Gastroesophageal sphincter (tissue), 4 donors: Measurements from ENCODE around the gene GCNT4. TPM values are rescaled to one million over a fixed set of nuclear protein-coding genes. Genes with fewer than 3 reads are reported as not detected.

Source experiments
- ATAC-seq: fragments of 150-250 bp; one replicate; pipeline ENCODE4 v1.9.1; 2016; ENCODE audit warnings: mild to moderate bottlenecking, moderate library complexity
- H3K27ac ChIP-seq, 4 donors: fragments of 200-600 bp; sonication (generic) in 3 of 4; 1 replicate in 3 of 4; 2 replicates in 1 of 4; pipeline ENCODE4 v1.5.1; 2016 to 2019
- H3K27me3 ChIP-seq: fragments of 200-600 bp; sonication (generic); one replicate; pipeline ENCODE4 v1.5.1; 2019
- H3K36me3 ChIP-seq, 2 donors: fragments of 200-600 bp; sonication (generic); one replicate each; pipeline ENCODE4 v1.5.1; 2019; ENCODE audit warnings: control low read depth in 1 of 2
- H3K4me1 ChIP-seq, 3 donors: fragments of 200-600 bp; sonication (generic); 1 replicate in 2 of 3; 2 replicates in 1 of 3; pipeline ENCODE4 v1.5.1; 2016 to 2019; ENCODE audit warnings: control low read depth in 2 of 3
- H3K4me3 ChIP-seq, 2 donors: fragments of 200-600 bp; sonication (generic); one replicate each; pipeline ENCODE4 v1.5.1; 2019; ENCODE audit warnings: mild to moderate bottlenecking in 1 of 2, moderate library complexity in 1 of 2
- H3K9me3 ChIP-seq, 3 donors: fragments of 200-600 bp; sonication (generic); one replicate each; pipeline ENCODE4 v1.5.1; 2017 to 2019; ENCODE audit warnings: control low read depth in 2 of 3
- EP300 ChIP-seq: sonication (generic); formaldehyde crosslinking; IDR thresholded peaks from one replicate; pipeline ENCODE4 v1.6.1; 2017; ENCODE audit warnings: antibody characterized with exemption, mild to moderate bottlenecking
- POLR2A ChIP-seq, 2 donors: fragments of 450-650 bp; IDR thresholded peaks; one replicate each; pipeline ENCODE4 v1.6.1; 2017; ENCODE audit warnings: antibody characterized with exemption in 2 of 2, mild to moderate bottlenecking in 2 of 2, moderate library complexity in 1 of 2
- POLR2AphosphoS5 ChIP-seq: sonication (generic); formaldehyde crosslinking; IDR thresholded peaks from one replicate; pipeline ENCODE4 v1.6.1; 2017; ENCODE audit warnings: antibody characterized with exemption
- WGBS, 2 donors: methylation state at CpG; one replicate each; pipeline ENCODE4 v1.1.5; 2018; ENCODE audit warnings: low coverage in 1 of 2; 5-methylcytosine and 5-hydroxymethylcytosine counted together
- total RNA-seq, 4 donors: library from RNA; depleted of rRNA; stranded (reverse); fragments of >200 nt; gene quantifications; one replicate each; pipeline ENCODE4 v1.1.0, GENCODE V29; 2016
- TF ChIP-seq, protein P1 (sequence below), 4 experiments: fragments of 200-600 bp in 2 of 4; fragments of 450-650 bp in 2 of 4; sonication (generic) in 1 of 4; IDR thresholded peaks; one replicate each; pipeline ENCODE4 v1.5.1; 2017 to 2019; ENCODE audit warnings: antibody characterized with exemption in 4 of 4, mild to moderate bottlenecking in 2 of 4, moderate library complexity in 2 of 4

Gene GCNT4
- total RNA-seq, 4 donors from 2014 or later = 4.0 to 14.3 (median 6.0) TPM

DNA sequence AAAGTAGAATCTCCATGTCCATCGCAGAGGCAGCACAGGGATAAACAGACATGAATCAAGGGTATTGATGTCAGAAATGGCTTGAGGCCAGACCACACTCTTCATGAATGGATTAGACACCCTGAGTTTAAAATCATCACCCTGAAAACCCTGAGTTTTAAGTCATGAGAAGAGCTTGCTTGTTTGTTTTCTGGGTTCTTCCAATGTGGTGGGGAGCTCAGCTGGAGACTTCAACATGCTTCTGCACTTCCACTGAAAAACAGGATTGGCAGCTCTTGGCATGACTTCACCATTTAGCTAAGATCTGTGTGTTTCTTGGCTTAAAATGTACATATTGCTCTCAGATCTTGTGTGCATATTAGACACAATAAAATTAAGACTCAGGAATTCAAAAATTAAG lies 9.8 kb downstream of the GCNT4 start:
- Histone ChIP-seq H3K4me1 (peaks cover 0 to 7% (median 0%) of the 10 kb centered on the region in 3 donors), H3K9me3 (no peaks in the 10 kb centered on the region), H3K27ac (no peak overlapping the region), H3K27me3 (no peaks in the 10 kb centered on the region), H3K4me3 (no peak overlapping the region), H3K36me3 (peaks cover 0 to 24% of the 10 kb centered on the region in 2 donors)
- TF ChIP-seq POLR2A (IDR thresholded peaks at IDR 0.05) = no peak
- TF ChIP-seq, protein P1, sequence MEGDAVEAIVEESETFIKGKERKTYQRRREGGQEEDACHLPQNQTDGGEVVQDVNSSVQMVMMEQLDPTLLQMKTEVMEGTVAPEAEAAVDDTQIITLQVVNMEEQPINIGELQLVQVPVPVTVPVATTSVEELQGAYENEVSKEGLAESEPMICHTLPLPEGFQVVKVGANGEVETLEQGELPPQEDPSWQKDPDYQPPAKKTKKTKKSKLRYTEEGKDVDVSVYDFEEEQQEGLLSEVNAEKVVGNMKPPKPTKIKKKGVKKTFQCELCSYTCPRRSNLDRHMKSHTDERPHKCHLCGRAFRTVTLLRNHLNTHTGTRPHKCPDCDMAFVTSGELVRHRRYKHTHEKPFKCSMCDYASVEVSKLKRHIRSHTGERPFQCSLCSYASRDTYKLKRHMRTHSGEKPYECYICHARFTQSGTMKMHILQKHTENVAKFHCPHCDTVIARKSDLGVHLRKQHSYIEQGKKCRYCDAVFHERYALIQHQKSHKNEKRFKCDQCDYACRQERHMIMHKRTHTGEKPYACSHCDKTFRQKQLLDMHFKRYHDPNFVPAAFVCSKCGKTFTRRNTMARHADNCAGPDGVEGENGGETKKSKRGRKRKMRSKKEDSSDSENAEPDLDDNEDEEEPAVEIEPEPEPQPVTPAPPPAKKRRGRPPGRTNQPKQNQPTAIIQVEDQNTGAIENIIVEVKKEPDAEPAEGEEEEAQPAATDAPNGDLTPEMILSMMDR (IDR thresholded peaks at IDR 0.05) = no peak
- no peak for TF ChIP-seq POLR2AphosphoS5
- no peak for TF ChIP-seq EP300
- 67% methylated on average over 1 of the region's 1 CpG; no CpG with 5 or more reads in 1 of the 2 donors for WGBS, 2 donors
- no peak for ATAC-seq

DNA sequence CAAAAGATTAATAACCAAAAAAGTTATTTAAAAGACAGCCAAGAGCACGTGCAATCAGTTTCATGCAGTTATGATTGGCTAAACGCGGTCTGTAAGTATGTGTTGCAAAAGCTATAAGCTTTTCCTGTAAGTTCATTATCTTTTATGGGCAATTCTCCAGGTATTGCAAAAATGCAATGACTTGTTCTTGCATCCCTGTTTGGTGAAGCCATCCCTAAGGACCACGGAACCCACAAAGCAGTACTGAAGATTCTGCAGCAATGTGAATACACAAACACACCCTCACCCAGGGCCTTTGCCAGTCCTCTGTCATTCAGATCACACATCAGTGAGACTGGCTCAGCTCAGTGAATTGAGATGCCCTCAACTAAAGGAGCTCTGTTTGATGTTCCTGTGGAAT lies 11.4 kb downstream of the GCNT4 start:
- Histone ChIP-seq H3K36me3 (peaks cover 0 to 28% of the 10 kb centered on the region in 2 donors), H3K27ac (no peak overlapping the region), H3K9me3 (no peaks in the 10 kb centered on the region), H3K27me3 (no peaks in the 10 kb centered on the region), H3K4me1 (peaks cover 0 to 7% (median 0%) of the 10 kb centered on the region in 3 donors), H3K4me3 (no peak overlapping the region)
- TF ChIP-seq POLR2AphosphoS5 = no peak
- TF ChIP-seq, protein P1 (IDR thresholded peaks at IDR 0.05) = no peak
- TF ChIP-seq POLR2A (IDR thresholded peaks at IDR 0.05) = no peak
- no peak for TF ChIP-seq EP300
- ATAC-seq = no peak
- 91 to 92% methylated on average over 4 of the region's 4 CpGs for WGBS, 2 donors

DNA sequence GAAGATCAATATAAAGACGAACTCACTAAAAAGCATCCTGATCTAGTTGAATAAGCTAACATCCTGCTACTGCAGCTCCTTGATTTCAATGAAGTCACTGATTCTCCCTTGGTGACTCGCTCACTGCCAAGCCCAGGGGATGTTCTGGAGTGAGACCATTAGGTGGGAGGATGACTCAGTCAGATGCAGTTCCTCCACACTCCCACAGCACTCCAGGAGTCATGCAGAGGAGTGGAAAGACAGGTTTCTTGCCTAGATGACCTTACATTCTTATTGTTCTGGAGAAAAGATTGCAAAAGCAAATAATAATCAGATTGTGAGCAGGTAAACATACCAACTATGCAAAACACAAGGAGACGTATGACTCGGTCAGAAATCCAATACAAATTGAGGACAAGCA lies 15.3 kb downstream of the GCNT4 start:
- Histone ChIP-seq H3K4me1 (no peaks in the 10 kb centered on the region), H3K27me3 (no peaks in the 10 kb centered on the region), H3K9me3 (no peaks in the 10 kb centered on the region), H3K36me3 (peaks cover 0 to 29% of the 10 kb centered on the region in 2 donors), H3K4me3 (no peak overlapping the region), H3K27ac (no peak overlapping the region)
- TF ChIP-seq, protein P1 (IDR thresholded peaks at IDR 0.05) = no peak
- TF ChIP-seq POLR2A (IDR thresholded peaks at IDR 0.05) (no peak), EP300 (no peak), POLR2AphosphoS5 (no peak)
- ATAC-seq = no peak
- whole genome bisulfite sequencing, 2 donors = 79 to 80% methylated on average over 4 of the region's 4 CpGs

DNA sequence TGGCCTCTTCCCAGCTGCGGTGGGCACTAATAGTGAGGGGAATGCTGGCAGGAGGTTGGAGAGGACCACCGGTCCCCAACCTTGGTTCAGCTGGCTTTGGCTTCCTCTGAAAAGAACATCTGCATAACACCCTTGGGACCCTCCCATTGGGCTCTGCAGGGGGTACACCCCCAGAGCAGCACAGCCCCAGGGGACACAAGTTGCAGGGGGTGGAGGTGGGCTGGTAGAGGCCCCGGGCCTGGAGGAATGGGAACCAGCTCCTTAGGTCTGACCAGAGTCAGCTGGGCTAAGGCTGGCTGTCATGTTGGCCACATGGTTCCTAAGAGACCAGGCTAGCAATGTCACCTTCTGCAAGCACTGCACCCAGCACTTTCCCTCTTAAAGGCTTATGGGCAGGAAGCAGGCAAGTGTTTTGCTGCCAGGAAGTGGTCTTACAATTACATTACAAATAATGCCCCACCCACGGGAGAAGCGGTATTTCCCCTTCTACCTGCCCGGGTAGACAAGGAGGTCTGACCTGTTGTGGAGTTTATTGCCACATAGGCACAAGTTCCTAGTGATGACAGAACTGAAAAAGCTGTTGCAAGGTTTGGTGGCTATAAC lies 18.1 kb downstream of the GCNT4 start:
- TF ChIP-seq EP300 (no peak), POLR2A (IDR thresholded peaks at IDR 0.05) (no peak)
- TF ChIP-seq, protein P1 (IDR thresholded peaks at IDR 0.05) = no peak
- no peak for ATAC-seq
- Histone ChIP-seq H3K27me3 (no peaks in the 10 kb centered on the region), H3K9me3 (no peaks in the 10 kb centered on the region), H3K27ac (no peak overlapping the region), H3K4me1 (no peaks in the 10 kb centered on the region), H3K36me3 (peaks cover 0 to 22% of the 10 kb centered on the region in 2 donors), H3K4me3 (no peak overlapping the region)
- 79% methylated on average over 3 of the region's 6 CpGs; no CpG with 5 or more reads in 1 of the 2 donors for WGBS, 2 donors

DNA sequence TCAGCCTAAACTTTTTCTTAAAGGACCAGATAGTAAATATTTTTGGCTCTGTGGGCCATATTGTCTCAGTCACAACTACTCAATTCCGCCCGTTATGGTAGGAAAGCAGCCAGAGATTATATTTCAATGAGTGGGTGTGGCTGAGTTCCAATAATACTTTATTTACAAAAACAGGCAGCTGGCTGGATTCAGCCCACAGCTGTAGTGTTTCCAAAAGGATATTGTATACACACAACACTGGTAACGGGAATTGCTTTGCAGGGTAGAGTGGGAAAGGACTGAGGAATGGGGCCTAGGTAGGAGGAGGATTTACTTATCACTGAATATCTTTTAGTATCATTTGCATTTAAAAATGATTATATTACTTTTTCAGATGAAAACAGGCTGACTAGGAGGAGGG lies 21.0 kb downstream of the GCNT4 start:
- H3K4me3 ChIP-seq = no peak overlapping the region
- no peaks in the 10 kb centered on the region for H3K27me3 ChIP-seq
- TF ChIP-seq, protein P1 (IDR thresholded peaks at IDR 0.05) = no peak
- TF ChIP-seq EP300 = no peak
- no peak for TF ChIP-seq POLR2AphosphoS5
- no peak for TF ChIP-seq POLR2A (IDR thresholded peaks at IDR 0.05)
- H3K36me3 ChIP-seq = peaks cover 0 to 12% of the 10 kb centered on the region in 2 donors
- ATAC-seq = no peak
- no peaks in the 10 kb centered on the region for H3K4me1 ChIP-seq
- no peak overlapping the region for H3K27ac ChIP-seq
- WGBS, 2 donors = 30 to 40% methylated on average over 1 to 3 of the region's 3 CpGs
- no peaks in the 10 kb centered on the region for H3K9me3 ChIP-seq
